Measurements from ENCODE around the gene PTAFR. TPM values are rescaled to one million over a fixed set of nuclear protein-coding genes. Genes with fewer than 3 reads are reported as not detected.
A peak's percentile ranks its signal among the peaks of the same experiment; 100 is the strongest.

PTAFR gene
- total and polyA plus RNA-seq, 2 experiments from 2014 or later: 0.09 TPM; not detected in 1

DNA sequence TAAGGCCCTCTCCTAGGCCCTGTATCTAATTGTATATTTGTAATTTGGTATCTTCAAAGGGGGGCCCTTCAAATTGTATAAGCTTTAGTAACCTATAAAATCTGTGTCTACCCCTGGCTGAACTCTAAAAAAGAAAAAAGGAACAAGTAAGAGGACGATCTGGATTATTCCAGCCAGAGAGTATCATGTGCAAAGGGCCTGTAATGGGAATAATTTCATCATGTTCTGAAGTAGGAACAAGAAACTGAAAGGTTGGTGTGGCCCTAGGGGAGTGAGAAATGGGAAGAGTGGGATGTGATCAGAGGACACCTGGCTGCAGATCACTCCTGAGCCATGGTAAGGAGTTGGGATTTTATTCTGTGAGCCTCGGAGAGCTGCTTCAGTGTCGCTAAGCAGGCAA, 14.7 kb downstream of the PTAFR start:
- no peak overlapping the region for H3K27ac ChIP-seq
- no peaks in the 10 kb centered on the region for H3K36me3 ChIP-seq
- no peaks in the 10 kb centered on the region for H3K4me1 ChIP-seq (ENCODE audit: low read depth)
- no peak for TF ChIP-seq CTCF (IDR thresholded peaks at IDR 0.05; ENCODE audit: low read depth, low read length)
- H3K4me3 ChIP-seq: no peak overlapping the region
- H3K27me3 ChIP-seq: no peaks in the 10 kb centered on the region
- DNase-seq (ENCODE audit: low read depth in 1 of 2, low spot score in 1 of 2): no peak
- H3K9me3 ChIP-seq (ENCODE audit: low read depth): no peaks in the 10 kb centered on the region

- TF ChIP-seq CTCF (IDR thresholded peaks at IDR 0.05; ENCODE audit: low read depth, low read length): no peak
- H3K27me3 ChIP-seq: no peaks in the 10 kb centered on the region
- no peaks in the 10 kb centered on the region for H3K36me3 ChIP-seq
- H3K27ac ChIP-seq: no peak overlapping the region
- no peaks in the 10 kb centered on the region for H3K9me3 ChIP-seq (ENCODE audit: low read depth)
- DNase-seq (ENCODE audit: low read depth in 1 of 2, low spot score in 1 of 2): peak in 1 of 2 donors; percentile 96
- H3K4me3 ChIP-seq: no peak overlapping the region
- H3K4me1 ChIP-seq (ENCODE audit: low read depth): no peaks in the 10 kb centered on the region
Observed at GRCh38 chr1:28160782-28161266, 15.7 kb downstream of the PTAFR start.

DNA sequence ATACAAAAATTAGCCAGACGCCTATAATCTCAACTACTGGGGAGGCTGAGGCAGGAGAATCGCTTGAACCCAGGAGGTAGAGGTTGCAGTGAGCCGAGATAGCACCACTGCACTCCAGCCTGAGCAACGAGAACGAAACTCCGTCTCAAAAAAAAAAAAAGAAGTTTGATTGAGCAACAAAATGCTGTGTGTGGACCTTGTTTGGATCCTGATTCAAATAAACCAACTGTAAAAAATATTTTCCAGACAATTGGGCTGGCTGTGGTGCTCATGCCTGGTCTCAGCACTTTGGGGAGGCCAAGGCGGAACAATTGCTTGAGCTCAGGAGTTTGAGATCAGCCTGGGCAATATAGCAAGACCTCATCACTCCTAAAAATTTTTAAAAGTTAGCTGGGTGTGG, 16.8 kb downstream of the PTAFR start:
- no peak for TF ChIP-seq CTCF (IDR thresholded peaks at IDR 0.05; ENCODE audit: low read depth, low read length)
- DNase-seq (ENCODE audit: low read depth in 1 of 2, low spot score in 1 of 2): no peak
- H3K27ac ChIP-seq: no peak overlapping the region
- no peaks in the 10 kb centered on the region for H3K4me1 ChIP-seq (ENCODE audit: low read depth)
- no peaks in the 10 kb centered on the region for H3K36me3 ChIP-seq
- H3K9me3 ChIP-seq (ENCODE audit: low read depth): no peaks in the 10 kb centered on the region
- H3K4me3 ChIP-seq: no peak overlapping the region
- no peaks in the 10 kb centered on the region for H3K27me3 ChIP-seq

DNA sequence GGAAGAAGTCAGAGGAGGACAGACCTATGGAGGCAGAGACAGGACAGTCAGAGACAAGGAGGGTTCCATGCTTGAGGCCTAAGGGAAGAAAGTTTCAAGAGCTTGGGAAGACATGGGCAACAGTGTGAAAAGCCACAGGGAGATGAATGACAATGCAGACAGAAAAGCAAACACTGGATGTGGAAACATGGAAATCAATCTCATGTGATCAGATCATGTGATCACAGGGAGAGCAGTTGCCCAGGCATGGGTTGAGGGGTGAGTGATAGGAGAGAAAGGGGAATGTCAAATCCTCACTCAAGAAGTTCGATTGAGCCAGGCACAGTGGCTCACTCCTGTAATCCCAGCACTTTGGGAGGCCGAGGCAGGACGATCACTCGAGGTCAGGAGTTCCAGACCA, 17.2 kb downstream of the PTAFR start:
- Histone ChIP-seq H3K9me3 (ENCODE audit: low read depth) (no peaks in the 10 kb centered on the region), H3K27ac (no peak overlapping the region), H3K36me3 (no peaks in the 10 kb centered on the region), H3K4me3 (no peak overlapping the region), H3K4me1 (ENCODE audit: low read depth) (no peaks in the 10 kb centered on the region), H3K27me3 (no peaks in the 10 kb centered on the region)
- no peak for DNase-seq (ENCODE audit: low read depth in 1 of 2, low spot score in 1 of 2)
- no peak for TF ChIP-seq CTCF (IDR thresholded peaks at IDR 0.05; ENCODE audit: low read depth, low read length)

- TF ChIP-seq CTCF (IDR thresholded peaks at IDR 0.05; ENCODE audit: low read depth, low read length): no peak
- no peak for DNase-seq (ENCODE audit: low read depth in 1 of 2, low spot score in 1 of 2)
- H3K27me3 ChIP-seq: no peaks in the 10 kb centered on the region
- H3K4me3 ChIP-seq: no peak overlapping the region
- H3K36me3 ChIP-seq: no peaks in the 10 kb centered on the region
- H3K27ac ChIP-seq: no peak overlapping the region
- no peaks in the 10 kb centered on the region for H3K9me3 ChIP-seq (ENCODE audit: low read depth)
- H3K4me1 ChIP-seq (ENCODE audit: low read depth): no peaks in the 10 kb centered on the region
Observed at GRCh38 chr1:28157894-28158293, 18.6 kb downstream of the PTAFR start.

DNA sequence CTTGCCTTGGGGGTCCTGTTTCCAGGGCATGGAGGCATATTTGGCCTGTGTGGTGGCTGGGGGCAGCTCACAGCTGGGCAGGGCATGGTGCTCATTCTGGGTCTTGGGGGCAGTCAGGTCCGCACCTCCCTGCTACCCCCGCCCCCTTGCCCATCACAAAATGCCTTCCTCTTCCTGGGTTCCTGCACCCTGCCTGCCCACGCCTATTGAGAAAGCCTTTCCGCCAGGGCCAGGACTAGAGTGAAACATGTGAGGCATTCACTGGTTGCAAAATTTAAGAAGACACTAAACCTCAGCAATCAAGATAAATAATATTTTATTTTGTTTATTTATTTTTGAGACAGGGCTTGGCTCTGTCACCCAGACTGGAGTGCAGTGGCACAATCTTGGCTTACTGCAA, 19.7 kb downstream of the PTAFR start:
- no peaks in the 10 kb centered on the region for H3K27me3 ChIP-seq
- TF ChIP-seq CTCF (IDR thresholded peaks at IDR 0.05; ENCODE audit: low read depth, low read length): no peak
- H3K36me3 ChIP-seq: no peaks in the 10 kb centered on the region
- DNase-seq (ENCODE audit: low read depth in 1 of 2, low spot score in 1 of 2): peak in 1 of 2 donors; percentile 31
- no peaks in the 10 kb centered on the region for H3K4me1 ChIP-seq (ENCODE audit: low read depth)
- no peaks in the 10 kb centered on the region for H3K9me3 ChIP-seq (ENCODE audit: low read depth)
- no peak overlapping the region for H3K27ac ChIP-seq
- no peak overlapping the region for H3K4me3 ChIP-seq

All from cardiac muscle cell (in vitro differentiated cells and primary cell).